Iris pigment epithelial cell (primary cell): ENCODE data around the gene DMRT2.

Experiments
- DNase-seq: peaks from one replicate; pipeline ENCODE4 v3.0.0-alpha.2; 2011; ENCODE audit warnings: low read depth

DMRT2 gene

DNA sequence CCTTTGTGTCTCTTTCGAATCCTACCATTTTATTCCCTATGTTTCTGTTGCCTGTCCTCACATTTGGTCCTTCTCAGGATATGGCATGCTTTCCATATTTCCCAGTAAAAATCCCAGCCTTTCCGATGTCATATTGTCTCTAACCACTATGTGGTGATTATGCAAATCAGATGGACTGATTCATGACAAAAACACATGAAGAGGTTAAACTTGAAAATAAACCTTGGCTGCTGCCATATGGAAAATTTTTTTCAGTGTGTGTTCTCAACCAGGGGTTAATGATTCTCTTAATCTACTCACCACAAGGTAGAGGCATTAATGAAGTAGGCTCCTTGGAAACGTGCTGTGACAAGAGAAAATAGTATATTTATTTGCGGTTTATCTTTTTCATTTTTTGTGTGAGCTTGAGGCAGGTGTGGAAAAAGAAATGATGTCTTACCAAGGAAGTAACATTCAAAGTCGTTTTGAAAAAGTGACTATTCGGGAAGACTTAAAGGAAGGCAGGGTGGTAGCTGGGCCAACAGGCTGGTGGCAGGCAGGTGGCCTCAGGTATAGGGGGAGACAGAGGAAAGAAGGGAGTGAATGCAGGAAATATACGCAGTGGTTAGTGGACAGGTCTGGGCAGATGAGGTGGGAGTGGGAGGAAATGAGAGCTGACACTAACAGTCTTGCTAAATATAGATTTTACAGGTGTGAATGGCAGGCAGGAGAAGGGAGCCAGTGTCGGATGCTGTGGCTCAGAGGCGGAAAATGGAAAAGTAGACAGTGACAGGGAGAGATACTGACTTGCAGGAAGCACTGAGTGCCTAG is 46.2 kb downstream of the DMRT2 start:
- DNase-seq = no peak

DNA sequence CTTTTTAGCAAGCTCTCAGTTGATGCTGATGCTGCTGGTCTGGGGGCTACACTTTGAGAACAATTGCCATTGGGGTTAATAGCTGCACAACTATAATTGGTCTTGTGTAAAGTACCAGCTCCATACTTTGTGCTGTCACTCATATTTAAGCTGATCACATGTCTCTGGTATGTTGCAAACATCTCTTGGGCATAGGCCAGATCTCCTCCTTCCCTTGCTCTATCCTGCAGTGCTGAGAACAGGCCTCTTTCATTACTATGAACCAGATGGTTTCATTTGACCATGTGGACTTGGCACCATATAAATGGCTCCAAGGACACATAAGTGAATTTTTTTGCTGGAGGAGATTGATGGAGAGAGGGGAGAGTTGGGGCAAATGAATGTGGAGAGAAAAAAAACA is 48.4 kb downstream of the DMRT2 start:
- no peak for DNase-seq

DNA sequence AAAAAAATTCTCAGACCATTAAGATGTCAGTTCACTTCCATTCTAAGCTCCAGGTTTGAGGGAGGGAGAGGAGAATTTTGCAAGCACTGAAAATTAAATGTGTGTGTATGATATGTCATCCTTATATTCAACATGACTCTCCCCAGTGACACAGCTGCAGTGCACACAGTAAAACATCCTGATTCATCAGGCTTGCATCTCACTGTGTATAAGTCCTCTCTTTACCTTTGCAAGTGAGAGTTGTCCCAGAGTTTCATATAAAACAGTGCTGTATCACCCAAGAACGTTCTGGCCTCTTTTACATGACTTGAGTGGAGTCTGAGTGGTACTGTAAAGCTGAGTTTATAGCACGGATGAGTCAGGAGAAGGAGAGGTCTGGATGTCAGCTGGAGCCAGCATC is 50.0 kb downstream of the DMRT2 start:
- no peak for DNase-seq

DNA sequence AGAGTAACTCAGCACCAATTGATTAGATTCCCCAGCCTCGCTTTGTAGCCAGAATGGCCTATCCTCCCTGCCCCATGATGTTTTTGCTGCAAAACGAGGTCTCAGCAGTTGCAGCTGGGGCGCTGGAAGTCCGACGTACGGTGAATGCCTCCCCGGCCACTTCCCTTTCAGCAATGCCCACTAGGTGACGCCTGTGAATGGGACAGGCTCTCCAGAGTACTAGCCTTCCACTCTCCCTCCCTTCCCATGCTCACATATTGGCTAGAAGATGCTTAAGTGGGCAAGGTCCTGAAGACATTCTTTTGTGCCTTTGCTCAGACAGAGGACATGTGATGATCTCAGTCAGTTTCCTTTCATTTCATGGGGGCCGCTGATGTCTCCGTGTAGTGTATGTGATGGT is 50.8 kb downstream of the DMRT2 start:
- DNase-seq = peak; percentile 32

GRCh38 chr9:1101846-1102641 is 51.9 kb downstream of the DMRT2 start:
- DNase-seq = no peak

DNA sequence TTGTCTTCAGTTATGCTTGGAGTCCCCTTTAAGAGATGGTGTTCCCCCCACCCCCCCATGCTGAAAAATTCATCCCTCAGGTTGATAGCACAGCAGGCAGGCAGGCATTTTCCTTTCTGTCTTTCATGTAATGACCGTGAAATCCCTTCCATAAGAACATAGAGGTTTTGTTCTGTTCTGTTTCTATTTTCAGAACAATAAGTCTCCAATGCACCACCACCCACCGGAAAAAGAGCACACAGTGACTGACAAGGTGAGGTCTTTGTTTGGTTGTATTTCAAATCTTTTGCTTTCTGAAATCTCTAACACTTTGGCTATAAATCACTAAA is 52.4 kb downstream of the DMRT2 start:
- DNase-seq = no peak
